ENCODE data around the gene MMGT1. TPM values are rescaled to one million over a fixed set of nuclear protein-coding genes. Genes with fewer than 3 reads are reported as not detected.
"Not testable (repeated sequence)": the region's sequence is repeated elsewhere in the genome, so short reads cannot be mapped to it uniquely, and the experiment has no call there.

The MMGT1 gene
- total RNA-seq, 1 donor from 2014 or later = 11.2 TPM

- no peaks in the 10 kb centered on the region for H3K9me3 ChIP-seq
- no peaks in the 10 kb centered on the region for H3K27me3 ChIP-seq
- intact Hi-C loops (cut with DNase I) = no loop called here
- no peak for DNase-seq (ENCODE audit: low spot score in 2 of 2)
- no peak for TF ChIP-seq CTCF (IDR thresholded peaks at IDR 0.05)
- no peaks in the 10 kb centered on the region for H3K36me3 ChIP-seq
- no peak overlapping the region for H3K27ac ChIP-seq
- no peak overlapping the region for H3K4me3 ChIP-seq
- no peaks in the 10 kb centered on the region for H3K4me1 ChIP-seq
Measured at GRCh38 chrX:135927897-135928296, 45.9 kb downstream of the MMGT1 start.

GRCh38 chrX:135923353-135923752 is 50.4 kb downstream of the MMGT1 start:
- Histone ChIP-seq H3K4me1 (no peaks in the 10 kb centered on the region), H3K27ac (no peak overlapping the region), H3K9me3 (no peaks in the 10 kb centered on the region), H3K36me3 (no peaks in the 10 kb centered on the region), H3K4me3 (no peak overlapping the region), H3K27me3 (no peaks in the 10 kb centered on the region)
- TF ChIP-seq CTCF (IDR thresholded peaks at IDR 0.05) = no peak
- DNase-seq (ENCODE audit: low spot score in 2 of 2) = no peak
- intact Hi-C loops (cut with DNase I) = no loop called here

GRCh38 chrX:135920516-135920915 is 53.3 kb downstream of the MMGT1 start:
- H3K27me3 ChIP-seq = not testable (repeated sequence)

GRCh38 chrX:135914404-135914803 is 59.4 kb downstream of the MMGT1 start:
- intact Hi-C loops (cut with DNase I) = no loop called here
- H3K4me3 ChIP-seq = no peak overlapping the region
- no peaks in the 10 kb centered on the region for H3K9me3 ChIP-seq
- TF ChIP-seq CTCF (IDR thresholded peaks at IDR 0.05) = no peak
- DNase-seq (ENCODE audit: low spot score in 2 of 2) = no peak
- no peaks in the 10 kb centered on the region for H3K27me3 ChIP-seq
- no peaks in the 10 kb centered on the region for H3K4me1 ChIP-seq
- no peaks in the 10 kb centered on the region for H3K36me3 ChIP-seq
- H3K27ac ChIP-seq = no peak overlapping the region

More at GRCh38 chrX:135920516-135920915, 53.3 kb downstream of the MMGT1 start:
- DNase-seq (ENCODE audit: low spot score in 2 of 2); H3K9me3 ChIP-seq; H3K4me3 ChIP-seq; intact Hi-C loops (cut with DNase I); H3K27ac ChIP-seq; H3K4me1 ChIP-seq; H3K36me3 ChIP-seq: not testable (repeated sequence)

Other genes starting within 250 kb of the MMGT1 start
- not detected for gene CT45A3, start 205.8 kb downstream of the MMGT1 start, total RNA-seq
- gene CT45A5, start 188.5 kb downstream of the MMGT1 start, total RNA-seq = not detected
- gene CT45A6, start 171.2 kb downstream of the MMGT1 start, total RNA-seq = not detected
- not detected for gene CT45A2, start 154.0 kb downstream of the MMGT1 start, total RNA-seq
- gene CT45A7, start 136.7 kb downstream of the MMGT1 start, total RNA-seq = not detected
- not detected for gene CT45A8, start 119.5 kb downstream of the MMGT1 start, total RNA-seq
- not detected for gene CT45A9, start 102.2 kb downstream of the MMGT1 start, total RNA-seq
- not detected for gene CT45A10, start 80.5 kb downstream of the MMGT1 start, total RNA-seq
- gene SAGE1, start 80.3 kb downstream of the MMGT1 start, total RNA-seq = not detected
- 8.3 TPM for gene SLC9A6, start 11.4 kb upstream of the MMGT1 start, total RNA-seq
- gene FHL1, start 173.5 kb upstream of the MMGT1 start, total RNA-seq = 850 TPM

All from ascending aorta (tissue), 2 donors.